ENCODE data around the gene DACH1.

DNA sequence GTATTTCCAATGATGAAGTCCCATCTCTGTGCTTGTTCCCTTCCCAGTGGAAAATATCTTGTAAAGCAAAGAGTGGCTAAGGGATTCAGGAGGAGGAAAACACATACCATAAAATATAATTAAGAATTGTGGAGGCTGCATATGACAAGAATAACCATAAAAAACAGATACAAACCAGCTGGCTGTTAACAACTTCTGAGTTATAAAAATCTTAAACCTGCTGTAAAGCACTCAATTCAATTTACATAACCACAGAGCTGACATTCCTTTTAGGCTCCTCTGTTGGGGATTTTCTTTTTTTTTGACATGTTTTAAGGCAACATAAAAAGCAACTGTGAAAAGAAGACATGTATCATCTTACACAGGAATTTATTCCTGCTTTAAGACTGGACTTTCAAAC, 207.6 kb downstream of the DACH1 start:
- no peak for TF ChIP-seq CTCF (IDR thresholded peaks at IDR 0.05)
- TF ChIP-seq ELF4 (CRISPR knock-in tag; IDR thresholded peaks at IDR 0.05; ENCODE audit: low read depth): no peak
- TF ChIP-seq, protein P1, sequence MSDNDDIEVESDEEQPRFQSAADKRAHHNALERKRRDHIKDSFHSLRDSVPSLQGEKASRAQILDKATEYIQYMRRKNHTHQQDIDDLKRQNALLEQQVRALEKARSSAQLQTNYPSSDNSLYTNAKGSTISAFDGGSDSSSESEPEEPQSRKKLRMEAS (CRISPR knock-in tag; IDR thresholded peaks at IDR 0.05): no peak
- no peak for TF ChIP-seq USF1 (CRISPR knock-in tag; IDR thresholded peaks at IDR 0.05)
